LHCN-M2 (cell line): ENCODE results near the gene GALNTL6. TPM values are rescaled to one million over a fixed set of nuclear protein-coding genes. Genes with fewer than 3 reads are reported as not detected.
A peak's percentile ranks its signal among the peaks of the same experiment; 100 is the strongest.

Experiments
- DNase-seq: peaks from one replicate; pipeline ENCODE4 v3.0.0-alpha.2; 2012; ENCODE audit warnings: low read depth
- total RNA-seq: library from RNA; depleted of rRNA; stranded (reverse); fragments of >200 nt; gene quantifications from 2 replicates; pipeline ENCODE4 v1.2.3, GENCODE V29; 2014

GALNTL6 gene
- total RNA-seq, 1 experiment from 2014 or later = 0.06 TPM

DNA sequence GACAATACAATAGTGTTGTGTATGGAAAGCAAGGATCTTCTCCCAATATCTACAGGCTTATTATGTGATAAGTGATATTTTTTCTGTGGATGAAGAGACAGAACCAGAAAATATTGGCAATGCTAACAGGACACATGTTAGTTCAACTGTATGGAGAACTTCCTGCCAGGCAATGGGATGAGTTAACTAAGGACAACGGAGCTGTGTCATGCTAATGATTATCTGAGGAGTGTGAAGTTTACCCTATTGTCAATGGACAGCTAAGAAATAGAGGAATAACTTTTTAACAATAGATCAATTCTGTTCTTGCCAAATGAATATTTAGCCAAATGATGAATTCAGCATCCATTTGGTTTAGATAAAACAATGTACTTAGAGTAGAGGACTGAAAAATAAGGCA lies 180.0 kb downstream of the GALNTL6 start:
- no peak for DNase-seq

DNA sequence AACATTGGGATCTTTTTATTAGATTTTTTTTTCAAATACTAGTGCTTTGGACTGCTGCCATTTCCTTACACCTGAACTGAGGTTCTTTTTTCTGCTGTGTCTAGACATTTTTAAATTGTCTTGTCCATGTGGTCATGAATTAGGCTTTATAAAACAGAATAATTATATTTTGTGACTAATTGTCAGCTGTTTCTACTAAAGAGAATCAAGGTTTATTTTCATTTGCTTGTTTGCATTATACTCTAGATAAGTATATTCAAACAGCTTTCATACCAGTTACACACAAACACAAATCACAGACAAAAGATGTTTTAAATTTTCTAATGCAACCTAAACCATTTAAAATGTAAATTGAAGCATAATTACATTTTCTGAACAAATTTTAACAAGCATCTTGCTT lies 194.7 kb downstream of the GALNTL6 start:
- DNase-seq = no peak

DNA sequence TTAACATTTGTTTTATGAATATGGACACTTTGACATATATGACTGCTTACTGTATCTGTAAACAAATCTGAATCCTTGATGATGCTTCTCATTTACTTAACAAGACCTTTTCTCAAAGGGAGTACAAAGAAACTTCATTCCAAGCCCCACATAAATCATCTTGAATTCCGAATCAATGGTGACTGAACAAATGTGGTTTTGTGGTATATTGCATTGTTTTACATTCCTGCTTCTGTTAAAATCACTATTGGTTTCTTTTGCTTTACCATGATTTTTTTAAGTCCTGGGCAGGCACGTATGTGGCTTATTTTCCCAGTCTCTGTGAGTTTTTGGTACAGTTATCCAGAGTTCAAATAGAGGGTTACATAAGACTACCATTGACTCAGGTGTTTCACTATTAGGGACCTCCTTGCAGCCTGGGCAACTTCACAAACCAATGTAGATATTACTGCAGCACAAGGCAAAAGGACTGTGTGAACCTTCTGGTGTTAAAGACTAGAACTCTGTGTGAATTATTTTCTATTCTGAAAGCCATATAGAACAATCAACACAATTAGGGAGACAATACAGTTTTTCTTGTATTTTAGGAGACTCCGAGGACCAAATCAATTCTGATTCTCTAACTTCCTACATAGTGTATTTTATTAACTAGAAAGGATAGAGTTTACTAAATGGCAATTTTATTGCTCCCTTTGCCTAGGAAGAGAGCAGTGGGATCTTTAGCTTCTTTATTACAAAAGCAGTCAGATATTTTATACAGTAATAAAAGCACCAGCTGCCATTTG lies 196.4 kb downstream of the GALNTL6 start:
- DNase-seq = peak; percentile 33

DNA sequence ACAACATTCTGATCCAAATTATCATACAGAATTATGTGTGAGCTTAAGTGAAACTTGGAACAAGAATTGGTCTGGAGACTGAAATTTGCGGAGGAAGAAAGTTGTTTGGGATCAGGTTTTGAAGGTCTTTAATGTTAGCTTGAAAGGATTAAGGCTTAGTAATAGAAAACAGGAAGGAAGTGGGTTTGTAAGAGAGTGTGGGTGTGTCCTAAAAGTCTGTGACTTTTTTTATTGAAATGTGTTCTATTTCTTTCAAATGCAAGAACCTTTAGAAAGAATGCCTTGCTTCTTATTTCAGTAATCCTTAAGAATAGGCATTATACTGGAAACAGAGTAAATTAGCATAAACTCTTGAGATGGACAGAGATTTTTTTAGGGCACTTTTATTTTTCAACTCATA lies 198.0 kb downstream of the GALNTL6 start:
- no peak for DNase-seq

DNA sequence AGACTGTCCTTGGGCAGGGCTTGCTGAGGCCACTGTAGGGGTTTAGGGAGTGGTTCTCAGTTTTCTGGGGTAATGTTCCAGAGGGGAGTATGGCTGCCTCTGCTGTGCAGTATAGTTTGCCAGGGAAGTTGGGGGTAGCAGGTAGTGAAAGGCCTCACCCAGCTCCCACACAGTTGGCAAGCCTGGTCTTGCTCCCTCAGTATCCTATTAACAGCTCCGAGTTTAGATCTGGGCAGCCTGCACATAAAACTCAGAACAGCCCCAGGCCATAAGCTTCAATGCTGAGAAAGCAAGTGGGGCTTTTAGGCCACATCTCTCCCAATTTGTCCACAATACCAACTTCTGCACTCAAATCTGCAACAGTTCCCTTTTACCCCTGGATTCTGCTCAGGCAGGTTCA lies 205.2 kb downstream of the GALNTL6 start:
- no peak for DNase-seq

DNA sequence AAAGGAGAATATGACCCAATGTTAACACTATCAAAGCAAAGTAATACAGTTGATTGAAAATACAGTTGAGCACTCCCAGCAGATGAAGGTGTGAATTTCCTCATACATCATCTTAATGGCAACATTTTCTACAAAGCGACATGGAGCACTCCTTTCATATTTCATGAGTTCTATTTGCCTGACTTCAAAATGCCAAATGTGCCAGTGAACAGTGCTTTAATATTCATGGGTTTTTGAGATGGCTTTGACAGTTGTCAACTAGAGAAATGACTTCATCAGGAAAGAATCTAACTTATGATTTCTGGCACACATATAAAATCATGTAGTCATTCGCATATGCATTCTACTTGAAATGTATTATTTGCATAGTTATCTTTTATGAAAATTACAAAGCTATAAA lies 222.4 kb downstream of the GALNTL6 start:
- no peak for DNase-seq

DNA sequence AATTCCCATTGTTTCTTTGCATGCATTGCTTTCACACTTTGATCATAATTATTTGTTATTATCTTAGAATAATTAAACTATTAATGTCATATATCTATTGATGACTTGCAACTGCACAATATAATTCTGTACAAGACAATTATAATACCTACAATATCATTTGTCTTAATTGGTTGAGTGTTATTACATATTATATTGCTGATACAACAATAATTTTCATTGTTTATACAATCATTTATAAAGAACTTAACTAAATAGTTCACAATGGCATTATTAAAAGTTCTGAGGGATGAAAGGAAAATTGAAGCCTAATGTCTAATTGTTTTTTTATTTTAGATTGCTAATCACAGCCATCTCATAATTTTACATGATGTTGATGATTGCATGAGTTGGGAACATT lies 227.6 kb downstream of the GALNTL6 start:
- no peak for DNase-seq

DNA sequence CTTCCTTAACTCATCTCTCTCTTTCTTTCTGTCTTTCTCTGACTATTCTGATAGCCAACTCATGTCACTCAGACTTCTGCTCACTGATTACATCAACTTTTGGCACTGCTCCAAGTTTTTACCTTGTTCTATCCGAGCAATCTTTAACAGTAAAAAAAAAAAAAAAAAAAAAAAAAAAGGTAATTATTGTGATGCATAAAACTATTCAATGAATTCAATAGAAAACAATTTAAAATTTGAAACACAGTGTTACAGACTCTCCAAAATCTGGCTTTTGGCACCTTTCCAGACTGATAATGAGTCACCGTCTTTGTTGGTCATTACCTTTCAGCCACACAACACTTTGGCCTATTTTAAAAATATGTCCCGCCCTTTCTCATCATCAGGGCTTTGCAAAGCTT lies 229.5 kb downstream of the GALNTL6 start:
- DNase-seq = peak; percentile 23

DNA sequence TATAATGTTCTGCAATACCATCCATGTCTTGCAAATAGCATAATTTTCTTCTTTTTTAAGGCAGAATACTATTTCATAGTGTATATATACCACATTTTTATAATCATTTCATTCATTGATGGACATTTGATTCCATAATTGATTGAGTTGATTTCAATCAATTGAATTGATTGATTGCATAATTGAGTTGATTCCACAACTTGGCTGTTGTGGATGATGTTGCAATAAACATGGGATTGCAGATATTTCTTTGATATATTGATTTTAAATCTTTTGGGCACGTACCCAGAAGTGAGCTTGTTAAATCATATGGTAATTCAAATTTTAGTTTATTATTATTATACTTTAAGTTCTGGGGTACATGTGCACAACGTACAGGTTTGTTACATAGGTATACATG lies 232.8 kb downstream of the GALNTL6 start:
- DNase-seq = no peak

DNA sequence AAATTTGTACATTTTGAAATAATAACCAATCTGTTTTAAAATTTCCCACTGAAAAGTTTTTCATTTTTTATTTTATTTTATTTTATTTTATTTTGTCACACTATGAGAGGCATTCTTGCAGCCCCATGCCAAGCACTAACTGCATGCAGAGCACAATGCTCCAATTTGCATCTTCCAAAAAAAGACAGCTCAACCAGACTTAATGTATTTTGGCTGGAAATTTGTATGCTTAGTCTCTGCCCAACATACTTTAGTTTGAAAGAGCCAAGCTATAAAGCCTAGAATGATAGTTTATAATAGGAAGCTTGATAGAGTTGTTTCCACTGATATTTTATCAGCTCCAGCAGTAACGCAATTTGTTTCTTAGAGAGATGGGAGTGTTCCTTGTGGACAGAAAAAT lies 235.5 kb downstream of the GALNTL6 start:
- no peak for DNase-seq

DNA sequence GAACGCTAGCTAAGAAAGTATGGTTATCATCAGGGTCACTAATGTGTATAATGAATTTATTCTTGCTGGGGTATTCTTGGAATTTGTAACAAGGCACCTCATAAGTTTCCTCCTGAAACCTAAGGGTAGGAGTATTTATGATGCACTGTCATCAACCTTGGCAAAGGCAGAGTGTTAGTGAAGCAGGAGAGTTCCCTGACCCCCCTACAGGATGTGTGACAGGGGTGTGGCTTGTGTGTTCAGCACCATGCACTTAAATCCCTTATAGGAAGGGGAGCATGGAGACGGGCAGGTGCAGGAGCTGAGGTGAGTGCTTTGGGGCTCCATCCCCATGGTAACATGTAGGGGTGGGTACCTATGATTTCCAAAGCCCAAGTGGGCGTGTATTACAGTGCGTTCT lies 237.7 kb downstream of the GALNTL6 start:
- DNase-seq = no peak

DNA sequence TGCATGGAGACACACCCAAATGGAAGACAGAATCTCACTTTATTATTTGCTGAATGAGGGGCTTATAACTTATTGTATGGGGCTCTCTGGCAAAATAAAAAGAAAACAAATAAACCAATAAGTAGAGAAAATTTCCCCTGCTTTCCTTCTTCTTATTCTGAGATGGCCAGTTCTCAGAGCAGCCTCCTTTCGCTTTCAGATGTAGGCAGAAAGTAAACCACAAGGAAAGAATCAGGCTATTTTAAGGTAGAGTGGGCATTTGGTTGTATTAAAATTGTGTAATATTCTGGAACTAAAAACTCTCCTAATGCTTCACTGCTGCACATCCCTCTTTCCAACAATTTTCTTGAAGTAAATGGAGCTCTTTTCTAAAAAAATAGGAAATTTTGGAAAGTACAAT lies 241.8 kb downstream of the GALNTL6 start:
- no peak for DNase-seq

DNA sequence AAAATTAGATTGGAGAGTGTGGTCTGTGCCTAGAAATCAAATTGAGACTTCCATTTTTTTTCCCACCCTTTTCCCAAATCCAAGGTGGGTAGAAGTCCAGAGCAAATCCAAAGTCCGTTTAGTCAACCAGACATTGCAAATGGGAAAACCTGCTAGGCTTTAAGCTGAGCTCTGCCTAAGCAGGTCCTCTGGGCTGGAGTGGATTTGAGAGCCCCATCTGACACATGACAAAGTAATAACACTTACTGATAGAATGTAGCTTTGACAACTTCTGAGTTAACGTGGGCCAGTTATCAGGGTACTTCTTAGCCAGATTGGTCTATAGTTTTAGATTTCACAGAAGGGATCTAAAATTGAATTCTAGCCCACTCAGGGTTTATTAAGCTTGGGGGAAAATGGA lies 242.3 kb downstream of the GALNTL6 start:
- no peak for DNase-seq

DNA sequence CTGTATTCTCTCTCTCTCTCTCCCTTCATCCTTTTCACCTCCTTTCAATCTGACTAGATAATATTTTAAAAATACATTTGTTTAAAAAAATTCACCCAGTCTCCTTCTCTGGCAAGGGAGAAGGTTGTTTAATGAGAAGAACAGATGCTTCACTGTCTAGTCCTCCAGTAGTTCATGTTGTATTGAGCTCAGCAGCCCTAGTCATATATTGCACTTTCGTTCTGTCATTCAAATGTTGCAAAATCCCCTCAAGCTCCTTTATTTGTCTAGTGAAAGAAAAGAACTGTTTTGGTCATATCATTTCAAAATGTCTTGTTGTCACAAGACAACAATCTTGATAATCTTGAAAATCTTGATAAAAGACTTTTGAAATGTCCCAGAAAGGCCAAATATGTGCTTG lies 248.0 kb downstream of the GALNTL6 start:
- no peak for DNase-seq

DNA sequence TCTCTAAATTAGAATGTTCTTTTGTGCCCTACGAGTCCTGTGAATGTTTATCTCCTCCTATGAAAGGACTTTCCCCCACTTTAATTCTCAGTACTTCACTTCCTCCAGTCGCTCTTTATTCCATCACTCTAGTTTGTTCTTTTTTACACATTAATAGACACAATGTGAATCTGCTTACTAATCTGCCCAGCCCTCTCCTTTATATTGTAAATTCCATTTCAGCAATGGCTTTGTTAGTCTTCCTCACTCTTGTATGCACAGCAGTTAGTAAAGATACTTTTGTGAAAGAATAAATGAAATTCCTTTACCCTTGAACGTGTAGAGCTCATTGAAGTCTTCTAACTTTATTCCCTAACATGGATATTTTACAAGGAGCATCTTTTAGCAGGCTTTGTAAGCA lies 255.3 kb downstream of the GALNTL6 start:
- DNase-seq = no peak

DNA sequence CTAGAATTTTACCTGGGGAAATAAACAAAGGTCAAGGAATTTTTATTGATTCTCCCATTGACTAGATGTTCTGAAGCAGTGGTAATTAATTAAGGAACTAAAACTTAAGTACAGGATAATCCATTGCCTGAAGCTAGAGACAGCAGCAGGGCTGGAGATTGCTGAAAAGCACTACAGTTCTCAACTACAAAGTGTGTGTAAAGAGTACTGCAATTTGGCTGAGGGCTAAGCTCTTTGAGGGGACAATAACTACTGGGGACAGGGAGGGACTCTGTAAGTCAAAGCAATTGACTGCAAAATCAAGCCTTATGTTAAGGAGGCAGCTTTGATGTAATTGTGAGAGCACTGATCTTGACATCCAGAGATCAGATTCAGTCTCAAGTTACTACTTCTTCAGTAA lies 260.4 kb downstream of the GALNTL6 start:
- DNase-seq = no peak

DNA sequence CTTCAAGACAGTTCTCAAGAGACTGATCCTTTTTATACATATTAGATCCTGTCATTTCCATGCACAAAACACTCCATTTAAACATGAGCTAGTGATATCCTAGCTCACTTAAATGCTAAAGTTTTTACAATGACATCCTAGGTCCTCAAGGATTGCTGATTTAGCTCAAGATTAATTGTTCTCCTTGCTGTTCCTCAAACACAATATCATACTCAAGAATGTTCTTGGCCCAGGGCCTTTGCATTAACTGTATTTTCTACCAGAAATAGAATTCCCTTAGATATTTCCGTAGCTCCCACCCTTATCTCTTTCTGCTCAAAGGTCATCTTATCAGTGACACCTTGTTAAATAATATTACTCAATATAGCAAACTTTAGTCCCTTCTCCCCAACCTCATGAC lies 270.1 kb downstream of the GALNTL6 start:
- DNase-seq = no peak

DNA sequence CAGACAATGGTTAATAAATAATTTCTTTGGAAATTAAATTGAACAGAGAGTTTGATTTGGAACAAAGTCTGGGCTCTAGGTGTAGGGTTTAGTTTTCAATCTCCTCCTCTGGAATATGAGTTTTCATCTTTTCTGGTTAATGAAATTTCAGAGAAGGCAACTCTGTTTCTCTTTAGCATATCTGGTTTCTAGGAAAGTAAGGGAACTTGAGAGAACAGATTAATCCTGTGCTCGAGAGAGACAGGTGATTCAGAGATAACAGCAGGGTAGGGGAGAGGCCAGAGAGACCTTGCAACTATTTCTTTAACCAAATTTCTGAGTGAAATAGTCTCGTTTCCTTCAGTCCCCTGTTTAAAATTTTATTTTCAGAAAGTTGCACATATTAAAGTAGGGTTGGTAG lies 275.4 kb downstream of the GALNTL6 start:
- no peak for DNase-seq

DNA sequence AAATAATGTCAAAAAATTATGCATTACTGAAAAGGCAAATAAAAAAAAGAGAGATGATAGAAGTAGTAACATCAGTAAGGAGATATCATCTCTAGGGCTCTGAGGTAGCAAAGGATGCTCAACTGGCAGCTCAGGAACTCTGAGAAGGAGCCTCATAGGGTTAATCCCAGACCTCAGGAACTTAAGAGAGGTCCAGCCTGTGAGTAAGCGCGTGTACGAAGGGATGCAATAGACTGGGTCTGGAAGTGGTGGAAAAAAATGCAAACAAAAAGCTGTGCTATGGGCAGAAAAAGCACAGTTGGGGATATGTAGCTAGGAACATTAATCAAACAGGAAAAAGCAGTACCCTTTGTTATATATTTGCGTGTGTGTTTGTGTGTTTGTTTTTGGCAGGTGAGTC lies 282.0 kb downstream of the GALNTL6 start:
- no peak for DNase-seq

DNA sequence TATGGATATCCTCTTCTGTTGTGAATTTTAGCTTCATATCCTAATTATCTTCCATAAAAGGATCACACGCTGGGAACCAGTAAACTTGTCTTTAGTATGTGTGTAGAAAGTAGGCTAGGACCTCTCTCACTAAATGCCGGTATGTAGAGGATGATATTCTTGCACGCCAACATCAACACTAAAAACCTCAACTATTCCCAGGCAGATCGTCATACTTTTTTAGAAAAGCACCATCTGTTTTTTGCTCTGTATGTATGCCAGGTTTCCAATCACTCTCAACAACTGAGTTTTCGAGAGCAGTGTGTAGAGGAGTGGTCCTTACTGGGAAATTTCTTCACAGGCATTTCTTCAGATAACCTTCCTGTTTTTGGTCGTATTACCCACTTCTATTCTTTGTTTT lies 283.6 kb downstream of the GALNTL6 start:
- DNase-seq = peak; percentile 21

DNA sequence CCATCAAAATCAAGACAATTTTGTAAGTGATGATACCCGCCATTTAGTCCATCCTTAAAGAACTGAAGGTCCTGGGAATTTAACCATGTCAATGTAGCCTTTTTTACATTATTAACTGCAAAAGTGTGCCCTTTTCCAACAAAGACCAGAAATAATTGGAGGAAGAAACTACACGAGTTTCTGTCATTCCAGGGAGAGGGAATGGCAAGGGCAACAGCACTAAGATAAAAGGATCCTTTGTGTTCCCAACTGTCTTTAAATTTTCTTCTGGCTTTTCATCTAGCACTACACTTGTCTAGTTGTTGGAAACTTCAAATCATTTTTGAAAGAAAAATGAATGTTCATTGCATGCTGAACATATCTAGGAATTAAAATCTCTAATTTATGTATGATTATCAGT lies 286.2 kb downstream of the GALNTL6 start:
- no peak for DNase-seq

DNA sequence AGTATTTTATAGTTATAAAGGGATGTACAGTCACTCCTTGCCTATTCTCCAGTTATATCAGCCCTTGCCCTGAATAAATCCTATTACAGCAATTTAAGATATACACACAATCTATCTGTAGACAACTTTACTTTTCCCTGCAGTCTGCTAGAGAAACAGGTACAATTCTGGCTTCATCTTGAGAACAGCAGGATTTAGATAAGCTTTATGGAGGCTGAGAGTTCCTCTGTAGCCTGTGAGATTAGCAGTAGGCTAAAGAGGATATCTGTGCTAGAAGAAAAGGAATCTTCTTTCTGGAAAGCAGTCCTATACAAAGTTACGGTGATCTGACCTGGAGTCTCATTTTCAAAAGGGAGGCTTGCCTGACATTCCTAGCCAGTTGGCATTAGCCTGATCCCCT lies 290.3 kb downstream of the GALNTL6 start:
- DNase-seq = no peak

DNA sequence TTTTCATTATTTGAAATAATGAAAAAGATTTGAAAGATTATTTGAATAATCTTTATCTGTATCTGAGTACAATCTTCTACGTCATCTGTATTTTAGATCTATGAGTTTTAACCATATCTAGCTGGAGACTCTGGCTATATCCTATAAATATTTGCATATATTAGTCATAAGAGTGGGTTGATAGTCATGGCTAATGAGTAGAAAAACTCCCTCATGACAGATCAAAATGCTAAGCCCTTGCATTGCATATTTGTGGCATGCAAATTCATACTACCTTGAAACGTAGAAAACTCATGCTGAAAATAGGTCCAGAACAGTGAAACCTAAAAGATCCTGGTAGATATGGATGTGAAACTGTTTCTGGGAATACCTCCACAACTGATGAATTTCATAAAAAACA lies 291.3 kb downstream of the GALNTL6 start:
- DNase-seq = peak; percentile 6

DNA sequence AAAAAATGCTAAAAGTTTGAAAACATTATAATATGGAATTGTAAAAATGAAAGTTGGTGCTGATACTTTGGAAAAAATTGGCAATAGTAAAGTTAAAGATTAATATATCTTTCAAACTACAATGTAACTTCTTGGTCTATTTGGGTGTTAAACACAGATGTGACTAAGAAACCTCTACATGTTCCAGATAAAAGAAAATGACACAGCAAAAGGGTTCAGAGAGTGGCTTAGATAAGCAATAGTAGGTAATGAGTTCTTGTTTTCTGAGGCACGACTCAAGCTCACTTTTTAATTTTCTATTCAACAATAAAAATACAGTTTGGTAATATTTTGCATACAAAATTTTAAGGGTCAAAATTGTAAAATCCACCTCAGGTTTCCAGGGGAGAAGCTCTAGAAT lies 292.7 kb downstream of the GALNTL6 start:
- no peak for DNase-seq
